Right lobe of liver (tissue), 4 donors: ENCODE results near the gene LIFR.

Experiments
- POLR2A ChIP-seq: fragments of 450-650 bp; IDR thresholded peaks from one replicate; pipeline ENCODE4 v1.6.1; 2017; ENCODE audit warnings: antibody characterized with exemption, mild to moderate bottlenecking
- TF ChIP-seq, protein P1 (sequence below), 4 donors: fragments of 200-600 bp in 3 of 4; fragments of 450-650 bp in 1 of 4; IDR thresholded peaks; one replicate each; pipeline versions ENCODE4 v1.5.1 to v1.8.0; 2016 to 2022; ENCODE audit warnings: antibody characterized with exemption in 4 of 4, mild to moderate bottlenecking in 2 of 4
- donor health status: DM: no; HTN: no; CAD: no.
- donor health status: DM: no; HTN: no; CAD: no.
- donor health status: DM: no; HTN: yes; CAD: no.

DNA sequence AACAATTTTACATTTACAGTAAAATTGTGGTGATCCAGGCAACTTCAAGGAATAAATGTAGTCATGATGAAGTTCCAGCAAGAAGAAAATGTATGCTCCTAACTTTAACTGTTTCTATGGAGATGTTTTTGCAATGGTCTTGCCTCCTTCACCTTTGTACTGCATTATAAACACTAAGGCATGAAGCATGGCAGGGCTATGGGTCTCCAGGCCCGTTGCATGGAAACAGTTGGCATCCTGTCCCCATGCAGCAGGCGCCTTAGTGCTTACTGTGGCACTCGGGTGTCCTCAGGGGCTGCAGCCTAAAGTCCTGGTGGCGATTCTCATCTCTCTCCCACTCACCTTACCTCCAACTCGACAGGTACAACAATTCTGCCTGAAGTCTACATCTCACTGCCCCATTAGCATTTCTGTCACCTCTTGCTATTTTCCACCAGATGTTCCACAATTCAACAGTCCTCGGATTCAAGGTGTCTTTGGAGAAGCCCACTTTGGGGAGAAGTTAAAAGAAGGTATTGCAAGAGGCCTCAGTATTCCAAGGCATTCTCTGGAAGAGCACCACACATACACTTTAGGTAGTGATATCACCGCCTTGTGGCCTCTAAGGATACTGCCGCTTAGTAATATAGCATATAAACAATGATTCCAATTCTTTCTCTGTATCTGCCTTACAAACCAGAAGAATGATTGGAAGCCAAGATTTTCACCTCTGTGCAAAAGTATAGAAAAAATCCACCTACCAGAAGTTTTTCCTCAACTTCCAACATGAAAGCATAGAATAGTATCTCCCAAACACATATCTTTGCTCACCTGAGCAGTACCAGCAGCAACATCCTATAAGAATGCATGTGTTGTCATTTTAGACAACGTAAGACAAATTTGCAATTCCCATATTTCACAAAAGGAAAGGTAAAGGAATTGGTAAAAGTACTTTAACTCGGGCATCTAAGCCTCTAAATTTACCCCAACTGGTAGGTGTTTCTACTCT, 5.1 kb downstream of the LIFR start:
- TF ChIP-seq, protein P1, sequence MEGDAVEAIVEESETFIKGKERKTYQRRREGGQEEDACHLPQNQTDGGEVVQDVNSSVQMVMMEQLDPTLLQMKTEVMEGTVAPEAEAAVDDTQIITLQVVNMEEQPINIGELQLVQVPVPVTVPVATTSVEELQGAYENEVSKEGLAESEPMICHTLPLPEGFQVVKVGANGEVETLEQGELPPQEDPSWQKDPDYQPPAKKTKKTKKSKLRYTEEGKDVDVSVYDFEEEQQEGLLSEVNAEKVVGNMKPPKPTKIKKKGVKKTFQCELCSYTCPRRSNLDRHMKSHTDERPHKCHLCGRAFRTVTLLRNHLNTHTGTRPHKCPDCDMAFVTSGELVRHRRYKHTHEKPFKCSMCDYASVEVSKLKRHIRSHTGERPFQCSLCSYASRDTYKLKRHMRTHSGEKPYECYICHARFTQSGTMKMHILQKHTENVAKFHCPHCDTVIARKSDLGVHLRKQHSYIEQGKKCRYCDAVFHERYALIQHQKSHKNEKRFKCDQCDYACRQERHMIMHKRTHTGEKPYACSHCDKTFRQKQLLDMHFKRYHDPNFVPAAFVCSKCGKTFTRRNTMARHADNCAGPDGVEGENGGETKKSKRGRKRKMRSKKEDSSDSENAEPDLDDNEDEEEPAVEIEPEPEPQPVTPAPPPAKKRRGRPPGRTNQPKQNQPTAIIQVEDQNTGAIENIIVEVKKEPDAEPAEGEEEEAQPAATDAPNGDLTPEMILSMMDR (IDR thresholded peaks at IDR 0.05) = peak; percentile 46 to 55 (median 48)
- TF ChIP-seq POLR2A = no peak
